NCI-H146 (cell line): Measurements from ENCODE around the gene GMCL1.
"Not testable (repeated sequence)": the region's sequence is repeated elsewhere in the genome, so short reads cannot be mapped to it uniquely, and the experiment has no call there.

Source experiments
- DNase-seq: peaks from one replicate; lab custom pipeline; 2025; lab: John Stamatoyannopoulos, UW

GMCL1 gene

GRCh38 chr2:69848186-69848790 lies 18.8 kb downstream of the GMCL1 start:
- no peak for DNase-seq

GRCh38 chr2:69858261-69858660 lies 28.8 kb downstream of the GMCL1 start:
- no peak for DNase-seq

GRCh38 chr2:69863298-69863697 lies 33.8 kb downstream of the GMCL1 start:
- DNase-seq, result no peak

GRCh38 chr2:69888451-69888850 lies 59.0 kb downstream of the GMCL1 start:
- DNase-seq, result no peak

- no peak for DNase-seq
Observed at GRCh38 chr2:69889302-69889701, 59.8 kb downstream of the GMCL1 start.

- DNase-seq, result no peak
Observed at GRCh38 chr2:69890881-69891280, 61.4 kb downstream of the GMCL1 start.

GRCh38 chr2:69892838-69893424 lies 63.5 kb downstream of the GMCL1 start:
- DNase-seq, result not testable (repeated sequence)

GRCh38 chr2:69893684-69894551 lies 64.5 kb downstream of the GMCL1 start, which contains the start of gene SNRNP27:
TSS of gene SNRNP27 (plus strand) at chr2:69893956. CDS start at chr2:69893985, 29 bp downstream.
- DNase-seq, result peak; percentile 78

GRCh38 chr2:69894737-69895136 lies 65.3 kb downstream of the GMCL1 start:
- not testable (repeated sequence) for DNase-seq

- DNase-seq, result no peak
Observed at GRCh38 chr2:69902213-69902922, 72.9 kb downstream of the GMCL1 start.

GRCh38 chr2:69907216-69907615 lies 77.8 kb downstream of the GMCL1 start:
- DNase-seq, result no peak

- DNase-seq, result peak; percentile 52
Observed at GRCh38 chr2:69911985-69912563, 82.6 kb downstream of the GMCL1 start.

- peak; percentile 100 for DNase-seq
Observed at GRCh38 chr2:69914164-69914949, 84.9 kb downstream of the GMCL1 start.

- peak; percentile 30 for DNase-seq
Observed at GRCh38 chr2:69914950-69915945, 85.8 kb downstream of the GMCL1 start, which contains the start of gene MXD1. TSS of gene MXD1 (plus strand) at chr2:69915109. CDS start at chr2:69915331, 222 bp downstream.

GRCh38 chr2:69916106-69916505 lies 86.6 kb downstream of the GMCL1 start:
- DNase-seq, result no peak

GRCh38 chr2:69917852-69918251 lies 88.4 kb downstream of the GMCL1 start:
- no peak for DNase-seq

- no peak for DNase-seq
Observed at GRCh38 chr2:69918401-69918800, 88.9 kb downstream of the GMCL1 start.

- no peak for DNase-seq
Observed at GRCh38 chr2:69923116-69923515, 93.7 kb downstream of the GMCL1 start.

- DNase-seq, result no peak
Observed at GRCh38 chr2:69926849-69927515, 97.5 kb downstream of the GMCL1 start.
